Measurements from ENCODE around the gene ZNF428.

Gene ZNF428

GRCh38 chr19:43667126-43667875, 47.9 kb upstream of the ZNF428 start:
- Histone ChIP-seq H2AFZ (ENCODE audit: low read length) (no peak overlapping the region), H3K9ac (ENCODE audit: low read length) (no peak overlapping the region), H3K27ac (ENCODE audit: low read depth, low read length, poor library complexity, severe bottlenecking) (no peak overlapping the region), H3K9me2 (ENCODE audit: low read depth, low read length) (no peaks in the 10 kb centered on the region), H3K4me3 (ENCODE audit: low read depth, low read length, poor library complexity, severe bottlenecking) (no peak overlapping the region), H3K36me3 (ENCODE audit: insufficient read depth, low read length) (no peaks in the 10 kb centered on the region), H3K79me2 (ENCODE audit: insufficient read depth, low read length) (no peaks in the 10 kb centered on the region), H3K4me1 (ENCODE audit: insufficient read depth, low read length, severe bottlenecking) (peaks cover 8% of the 10 kb centered on the region), H3K9me3 (ENCODE audit: low read length) (no peaks in the 10 kb centered on the region), H3K4me2 (ENCODE audit: low read length) (no peak overlapping the region), H4K20me1 (ENCODE audit: insufficient read depth, low read length) (no peaks in the 10 kb centered on the region), H3F3A (ENCODE audit: insufficient read depth, low read length) (no peaks in the 10 kb centered on the region), H3K27me3 (ENCODE audit: insufficient read depth, low read length) (no peaks in the 10 kb centered on the region)
- TF ChIP-seq CTCF (IDR thresholded peaks at IDR 0.05; ENCODE audit: low read length) (no peak), EZH2 (IDR thresholded peaks at IDR 0.05; ENCODE audit: borderline replicate concordance, low read length) (no peak)

GRCh38 chr19:43664018-43664417, 44.6 kb upstream of the ZNF428 start:
- no peaks in the 10 kb centered on the region for H4K20me1 ChIP-seq (ENCODE audit: insufficient read depth, low read length)
- H3K9me2 ChIP-seq (ENCODE audit: low read depth, low read length), result no peaks in the 10 kb centered on the region
- H3K4me1 ChIP-seq (ENCODE audit: insufficient read depth, low read length, severe bottlenecking), result peaks cover 4% of the 10 kb centered on the region
- H2AFZ ChIP-seq (ENCODE audit: low read length), result no peak overlapping the region
- TF ChIP-seq CTCF (IDR thresholded peaks at IDR 0.05; ENCODE audit: low read length), result no peak
- no peak for TF ChIP-seq EZH2 (IDR thresholded peaks at IDR 0.05; ENCODE audit: borderline replicate concordance, low read length)
- H3K9ac ChIP-seq (ENCODE audit: low read length), result no peak overlapping the region
- no peaks in the 10 kb centered on the region for H3K79me2 ChIP-seq (ENCODE audit: insufficient read depth, low read length)
- no peak overlapping the region for H3K27ac ChIP-seq (ENCODE audit: low read depth, low read length, poor library complexity, severe bottlenecking)
- no peaks in the 10 kb centered on the region for H3F3A ChIP-seq (ENCODE audit: insufficient read depth, low read length)
- no peaks in the 10 kb centered on the region; the same call in 1 of the 2 replicates for H3K27me3 ChIP-seq (ENCODE audit: insufficient read depth, low read length)
- H3K36me3 ChIP-seq (ENCODE audit: insufficient read depth, low read length), result no peaks in the 10 kb centered on the region
- H3K9me3 ChIP-seq (ENCODE audit: low read length), result no peaks in the 10 kb centered on the region
- no peak overlapping the region for H3K4me3 ChIP-seq (ENCODE audit: low read depth, low read length, poor library complexity, severe bottlenecking)
- H3K4me2 ChIP-seq (ENCODE audit: low read length), result no peak overlapping the region

- Histone ChIP-seq H3K4me2 (ENCODE audit: low read length) (no peak overlapping the region), H3K9ac (ENCODE audit: low read length) (no peak overlapping the region), H4K20me1 (ENCODE audit: insufficient read depth, low read length) (no peaks in the 10 kb centered on the region), H3K9me3 (ENCODE audit: low read length) (no peaks in the 10 kb centered on the region), H3K79me2 (ENCODE audit: insufficient read depth, low read length) (no peaks in the 10 kb centered on the region), H3F3A (ENCODE audit: insufficient read depth, low read length) (no peaks in the 10 kb centered on the region), H3K4me1 (ENCODE audit: insufficient read depth, low read length, severe bottlenecking) (no peaks in the 10 kb centered on the region), H3K27me3 (ENCODE audit: insufficient read depth, low read length) (peaks cover under 1% of the 10 kb centered on the region; the same call in 1 of the 2 replicates), H3K9me2 (ENCODE audit: low read depth, low read length) (no peaks in the 10 kb centered on the region), H3K27ac (ENCODE audit: low read depth, low read length, poor library complexity, severe bottlenecking) (no peak overlapping the region), H3K4me3 (ENCODE audit: low read depth, low read length, poor library complexity, severe bottlenecking) (no peak overlapping the region), H3K36me3 (ENCODE audit: insufficient read depth, low read length) (no peaks in the 10 kb centered on the region), H2AFZ (ENCODE audit: low read length) (no peak overlapping the region)
- TF ChIP-seq CTCF (IDR thresholded peaks at IDR 0.05; ENCODE audit: low read length), result no peak
- no peak for TF ChIP-seq EZH2 (IDR thresholded peaks at IDR 0.05; ENCODE audit: borderline replicate concordance, low read length)
These were observed 43.1 kb upstream of the ZNF428 start for GRCh38 chr19:43662487-43662886.

All from OCI-LY1 (cell line).